ENCODE measurements around the gene MRGPRX4.

GRCh38 chr11:18221274-18221876 lies 48.7 kb downstream of the MRGPRX4 start:
- TF ChIP-seq CTCF (IDR thresholded peaks at IDR 0.05) = no peak
- TF ChIP-seq POLR2A (IDR thresholded peaks at IDR 0.05) = no peak
